Panc1 (cell line): ENCODE measurements around the gene TLE7.

ENCODE experiments used
- CTCF ChIP-seq: fragments of 450-650 bp; IDR thresholded peaks from 2 replicates; pipeline ENCODE4 v1.5.1; 2017; ENCODE audit warnings: mild to moderate bottlenecking
- REST ChIP-seq, 2 experiments: IDR thresholded peaks; 2 replicates each; pipeline ENCODE4 v1.6.1; 2011 to 2012; ENCODE audit warnings: low read depth in 2 of 2, control low read depth in 1 of 2, low read length in 1 of 2, mild to moderate bottlenecking in 1 of 2, moderate library complexity in 1 of 2; ENCODE audit not compliant: insufficient read depth in 1 of 2

GRCh38 chr16:71383054-71383773 lies 58.6 kb downstream of the TLE7 start:
- TF ChIP-seq CTCF (no peak), REST (IDR thresholded peaks at IDR 0.05; ENCODE audit: insufficient read depth in 1 of 2, low read depth in 2 of 2, low read length in 1 of 2) (no peak)
